Frontal cortex (tissue), 4 donors: ENCODE results near the gene ATP5F1D. TPM values are rescaled to one million over a fixed set of nuclear protein-coding genes. Genes with fewer than 3 reads are reported as not detected.

Experiments
- DNase-seq, 2 donors: peaks; one replicate each; pipeline ENCODE4 v3.0.0; 2012; ENCODE audit warnings: low spot score in 2 of 2
- FAIRE-seq: peaks from 2 replicates; lab custom pipeline; 2012; peaks lifted over from hg19 to GRCh38; lab: Jason Lieb, UNC
- total RNA-seq: library from RNA; depleted of rRNA; stranded (reverse); fragments of >200 nt; gene quantifications from one replicate; pipeline ENCODE4 v1.2.3, GENCODE V29; 2014
- donor health status: control.
- donor health status: control.
- donor health status: control.

ATP5F1D gene
- total RNA-seq, 1 donor from 2014 or later = 11.0 TPM

DNA sequence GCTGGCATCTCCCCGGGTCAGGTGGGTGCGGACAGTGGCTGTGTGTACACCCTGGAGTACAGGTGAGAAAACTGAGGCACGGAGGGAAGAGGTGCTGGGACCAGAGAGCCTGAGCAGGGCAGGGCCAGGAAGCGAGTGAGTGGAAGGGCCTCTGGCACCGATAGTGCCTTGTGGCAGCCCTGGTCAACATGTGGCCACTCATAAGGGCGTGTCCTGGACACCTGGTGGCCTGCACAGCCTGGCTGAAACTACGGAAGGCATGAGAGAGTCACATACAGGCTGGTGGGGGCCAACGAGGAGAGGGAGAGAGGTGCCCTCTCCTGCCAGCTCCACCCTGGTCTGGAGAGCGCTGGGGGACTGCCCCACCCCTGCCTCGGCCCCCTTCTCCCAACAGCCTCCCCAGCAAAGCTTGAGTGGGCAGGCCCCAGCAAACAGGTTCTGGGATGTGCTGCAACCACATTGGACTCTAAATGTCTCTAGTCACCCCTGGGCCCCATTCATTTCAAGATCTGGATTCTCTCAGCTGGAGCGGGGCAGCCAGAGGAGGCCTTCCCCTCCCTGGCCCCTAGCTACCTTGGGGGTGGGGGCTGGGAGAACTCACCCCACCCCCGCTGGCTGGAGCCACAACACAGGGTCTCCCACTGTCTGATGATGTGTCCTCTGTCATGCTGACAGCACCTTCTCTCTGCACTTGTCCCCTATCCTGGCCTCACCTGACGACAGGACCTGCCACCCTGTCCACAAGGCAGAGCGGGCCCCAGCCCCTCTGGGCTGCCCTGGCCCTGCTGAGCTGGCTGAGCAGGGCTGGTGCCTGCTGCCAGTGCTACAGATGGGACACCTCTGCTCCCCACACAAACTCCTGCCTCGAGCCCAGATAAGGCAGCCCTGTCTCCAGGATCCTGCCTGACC is 9.6 kb upstream of the ATP5F1D start:
- no peak for DNase-seq
- no peak for FAIRE-seq

DNA sequence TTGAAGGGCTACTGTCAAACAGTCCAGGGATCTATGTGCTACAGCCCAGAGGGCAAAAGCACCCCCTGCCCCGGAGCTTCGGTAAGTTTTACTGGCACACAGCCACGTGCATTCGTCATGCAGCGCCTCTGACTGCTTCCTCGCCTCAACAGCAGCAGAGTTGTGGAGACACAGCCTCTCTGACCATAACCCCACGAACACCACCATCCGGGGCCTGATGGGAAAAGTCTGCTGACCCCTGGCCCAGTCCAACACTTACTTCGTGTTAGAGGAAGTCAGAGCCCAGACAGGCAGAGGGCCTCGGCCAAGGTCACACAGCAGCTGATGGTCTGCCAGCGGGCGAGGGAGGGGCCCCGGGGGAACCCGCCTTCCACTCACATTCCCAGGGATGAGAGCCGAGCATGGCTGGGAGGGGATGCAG is 8.9 kb upstream of the ATP5F1D start:
- FAIRE-seq (no peak), DNase-seq (no peak)

DNA sequence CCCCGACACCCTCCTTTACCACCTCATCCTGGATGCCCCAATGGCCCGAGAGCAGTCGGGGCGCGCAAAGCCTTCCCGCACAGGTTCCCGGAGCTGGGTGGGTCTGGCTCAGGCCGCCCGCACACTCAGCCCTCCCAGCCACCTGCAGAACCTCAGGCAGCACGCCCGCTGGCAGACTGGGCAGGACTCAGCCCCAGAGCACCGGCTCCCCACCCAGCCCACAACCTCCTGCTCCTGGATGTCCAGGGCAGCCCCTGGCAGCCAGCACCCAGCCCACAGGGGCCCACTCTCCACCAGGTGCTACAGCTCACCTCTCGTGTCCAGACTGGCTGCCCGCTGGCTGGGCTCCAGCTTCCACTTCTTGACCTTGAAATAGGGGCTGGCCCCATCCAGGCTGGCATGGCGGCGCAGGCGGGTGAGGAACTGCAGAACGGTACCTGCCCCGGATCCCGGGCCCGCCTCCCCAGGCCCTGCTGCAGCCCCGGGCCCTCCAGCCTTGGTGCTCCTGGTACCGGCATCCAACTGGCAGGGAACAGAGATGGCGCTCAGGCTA is 8.4 kb upstream of the ATP5F1D start:
- FAIRE-seq = no peak
- no peak for DNase-seq

DNA sequence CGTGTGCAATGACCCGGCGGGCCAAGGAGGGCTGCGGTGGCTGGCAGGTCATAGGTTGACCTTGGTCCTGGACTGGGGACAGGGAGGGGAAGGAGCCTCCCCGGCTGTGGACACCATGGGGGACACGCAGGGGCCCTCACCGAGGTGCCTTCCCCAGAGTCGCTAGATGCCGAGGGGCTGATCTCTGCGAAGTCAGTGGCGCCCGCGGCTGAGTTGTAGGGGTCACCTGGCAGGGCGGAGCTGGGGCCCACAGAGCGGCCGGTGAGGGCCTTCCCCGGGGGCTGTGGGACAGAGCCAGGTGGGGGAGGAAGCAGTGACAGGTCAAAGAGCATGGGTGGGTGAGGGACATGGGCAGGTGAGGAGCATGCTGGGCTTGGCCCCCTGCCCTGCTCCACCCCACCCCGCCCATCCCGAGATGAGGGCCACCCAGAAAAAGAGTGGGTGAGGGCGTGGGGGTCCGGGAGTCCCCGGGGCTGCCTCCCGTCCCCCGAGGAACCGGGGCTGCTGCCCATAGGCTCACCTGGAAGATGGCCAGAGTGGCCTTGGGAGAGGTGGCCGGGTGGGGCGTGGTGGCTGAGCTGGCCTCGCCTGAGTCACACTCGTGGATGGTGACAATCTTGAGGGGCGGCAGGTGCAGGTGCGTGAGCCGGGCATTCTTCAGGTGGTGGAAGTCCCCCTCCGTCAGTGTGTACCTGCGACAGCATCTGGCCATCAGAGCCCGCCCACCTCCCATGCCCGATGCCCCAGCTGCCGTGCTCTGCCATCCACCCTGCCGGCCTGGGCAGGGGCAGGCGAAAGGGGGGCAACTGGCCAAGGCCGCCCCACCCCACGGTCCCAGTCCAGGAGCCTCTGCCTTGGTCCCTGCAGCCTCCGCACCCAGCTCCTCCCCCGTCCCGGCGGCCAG is 7.2 kb upstream of the ATP5F1D start:
- FAIRE-seq (no peak), DNase-seq (no peak)

DNA sequence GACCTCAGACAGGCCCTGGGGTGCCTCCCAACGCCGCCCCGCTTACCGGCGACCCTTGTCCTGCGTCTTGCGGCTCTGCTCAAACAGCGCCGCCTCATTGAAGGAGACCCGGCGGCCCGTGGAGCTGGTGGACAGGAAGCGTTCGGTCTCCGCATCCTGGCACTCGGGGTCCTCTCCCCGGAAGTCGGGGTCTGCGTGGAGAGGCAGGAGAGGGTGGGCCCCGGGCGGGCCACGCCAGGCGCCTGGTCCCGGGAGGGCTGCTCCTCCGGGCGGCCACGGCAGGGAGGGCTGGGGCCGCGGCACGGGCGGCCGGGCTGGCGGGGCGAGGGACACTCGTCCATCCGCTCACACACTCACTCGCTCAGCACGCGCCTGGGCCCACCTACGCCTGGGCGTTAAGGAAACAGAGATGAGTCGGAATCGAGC is 6.6 kb upstream of the ATP5F1D start:
- no peak for FAIRE-seq

DNA sequence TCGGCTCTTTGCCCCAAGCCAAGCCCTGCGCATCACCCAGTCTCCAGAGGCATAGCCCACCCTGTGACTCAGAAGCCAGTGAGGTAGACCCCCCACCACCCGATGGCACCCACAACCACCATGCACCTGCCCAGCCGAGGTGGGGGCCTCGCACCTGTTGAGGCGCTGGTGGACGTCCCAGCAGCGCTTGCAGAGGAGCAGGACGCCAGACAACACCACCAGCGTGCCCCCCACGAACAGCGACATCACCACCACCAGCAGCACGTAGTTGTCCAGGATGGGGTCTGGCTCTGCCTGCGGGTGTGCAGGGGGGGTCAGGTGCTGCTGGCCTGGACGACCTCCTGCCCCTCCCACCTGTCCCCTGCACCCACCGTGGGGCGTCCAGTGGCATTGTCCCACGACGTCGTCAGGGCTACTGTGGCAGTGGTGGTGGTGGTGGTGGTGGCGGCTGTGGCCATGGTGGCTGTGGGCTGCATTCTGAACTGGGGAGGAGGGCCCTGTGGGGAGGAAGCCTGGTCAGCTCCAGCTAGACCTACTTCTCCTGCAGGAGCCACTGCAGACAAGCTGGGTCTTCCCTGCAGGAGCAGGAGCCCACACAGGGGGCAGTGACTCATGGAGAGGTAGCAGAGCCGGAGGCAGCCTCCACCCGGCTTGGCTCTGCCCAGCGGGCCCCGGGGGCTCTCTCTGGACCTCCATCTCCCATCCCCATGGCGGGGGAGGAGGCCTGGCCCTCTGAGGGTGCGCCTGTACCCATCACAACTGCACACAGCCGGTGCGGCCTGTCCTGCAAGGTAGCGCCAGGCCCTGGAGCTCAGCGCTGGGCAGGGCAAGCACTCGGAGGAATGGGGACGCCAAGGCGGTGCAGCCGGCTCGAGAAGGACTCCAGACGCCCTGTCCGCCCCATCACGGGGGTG is 5.7 kb upstream of the ATP5F1D start:
- FAIRE-seq (no peak), DNase-seq (no peak)

More for the DNA sequence above, 6.6 kb upstream of the ATP5F1D start:
- DNase-seq = no peak

DNA sequence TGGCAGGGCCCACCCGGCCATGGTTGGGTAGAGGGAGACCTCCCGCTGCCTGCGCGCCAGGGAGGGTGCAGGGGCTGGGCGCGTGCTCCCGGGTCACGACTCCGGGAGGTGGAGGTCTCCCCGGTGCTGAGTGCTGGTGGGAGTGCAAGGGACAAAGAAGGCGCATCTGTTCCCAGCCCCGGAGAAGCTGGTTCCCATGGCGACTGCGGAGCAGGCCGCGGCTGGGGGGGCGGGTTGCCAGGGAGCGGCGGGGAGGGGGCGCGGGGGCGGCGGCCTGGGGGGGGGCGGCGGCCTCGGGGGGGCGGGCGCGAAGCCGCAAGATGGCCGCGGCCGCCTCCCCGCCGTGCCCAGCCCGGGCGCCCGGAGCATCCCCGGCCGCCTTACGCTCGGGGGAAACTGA is 5.0 kb upstream of the ATP5F1D start:
- peak in 1 of 2 donors; percentile 72 for DNase-seq
- FAIRE-seq = no peak

DNA sequence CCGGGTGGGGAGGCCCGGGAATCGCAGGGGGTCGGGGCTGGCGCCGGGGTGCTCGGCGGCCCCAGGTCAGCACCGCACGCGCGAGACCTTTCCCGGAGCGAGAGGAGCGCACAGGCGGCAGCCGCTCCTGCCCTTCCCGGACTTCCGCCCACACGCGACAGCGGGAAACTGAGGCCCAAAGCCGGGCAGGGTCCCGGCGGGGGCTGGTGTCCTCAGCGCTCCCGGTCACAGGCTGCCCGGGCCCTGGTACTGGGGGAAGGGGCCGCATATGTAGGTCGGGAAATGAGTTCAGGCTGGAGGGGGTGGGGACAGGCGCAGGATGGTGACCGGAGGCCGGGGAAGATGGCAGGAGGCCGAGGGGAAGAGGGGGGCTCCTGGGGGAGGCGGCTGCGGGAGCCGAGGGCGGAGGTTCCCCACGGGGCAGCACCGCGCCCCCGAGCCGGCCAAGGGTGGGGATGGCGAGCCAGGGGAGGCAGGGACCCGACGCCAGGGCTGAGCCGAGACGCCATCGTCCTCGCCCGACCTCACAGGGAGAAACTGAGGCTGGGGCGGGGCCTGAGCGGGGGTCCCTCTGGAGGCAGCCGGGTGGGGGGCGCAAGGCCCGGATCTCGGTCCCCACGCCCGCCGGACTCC is 4.4 kb upstream of the ATP5F1D start:
- FAIRE-seq (no peak), DNase-seq (peak in 1 of 2 donors; percentile 74)

DNA sequence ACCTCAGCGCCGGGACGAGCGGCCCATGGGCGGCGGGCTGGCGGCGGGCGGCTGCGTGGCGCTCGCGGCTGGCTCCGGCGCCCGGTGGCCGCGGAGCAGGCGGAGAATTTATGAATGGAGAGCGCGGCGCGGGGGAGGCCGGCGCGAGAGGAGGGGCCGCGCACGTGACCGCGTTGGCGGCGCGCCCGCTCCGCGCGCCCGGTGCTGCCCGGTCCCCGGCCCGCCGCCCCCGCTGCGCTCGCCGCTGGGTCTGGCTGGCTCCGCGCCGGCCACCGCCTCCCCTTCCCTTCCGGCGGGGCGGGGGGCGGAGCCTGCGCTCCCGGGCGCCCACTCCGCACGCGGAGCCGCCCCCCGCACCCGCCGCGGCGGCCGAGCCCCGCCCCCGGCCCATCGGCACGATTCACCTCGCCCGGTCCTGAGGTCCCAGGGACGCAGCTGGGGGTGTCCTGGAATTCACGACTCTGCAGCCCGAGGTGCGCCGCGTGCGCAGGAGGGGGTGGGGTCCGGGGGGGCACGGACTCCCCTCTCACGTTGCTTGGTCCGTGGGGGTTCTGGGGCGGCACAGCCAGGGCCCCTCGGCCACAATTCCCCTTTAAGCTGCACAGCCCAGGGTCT is 3.7 kb upstream of the ATP5F1D start, which contains the start of gene CBARP:
TSS of gene CBARP (minus strand) at position 252 of the 615 bp plus-strand sequence. CDS start 1,905 bp downstream, outside the sequence.
- peak; percentile 87 to 90 for DNase-seq

DNA sequence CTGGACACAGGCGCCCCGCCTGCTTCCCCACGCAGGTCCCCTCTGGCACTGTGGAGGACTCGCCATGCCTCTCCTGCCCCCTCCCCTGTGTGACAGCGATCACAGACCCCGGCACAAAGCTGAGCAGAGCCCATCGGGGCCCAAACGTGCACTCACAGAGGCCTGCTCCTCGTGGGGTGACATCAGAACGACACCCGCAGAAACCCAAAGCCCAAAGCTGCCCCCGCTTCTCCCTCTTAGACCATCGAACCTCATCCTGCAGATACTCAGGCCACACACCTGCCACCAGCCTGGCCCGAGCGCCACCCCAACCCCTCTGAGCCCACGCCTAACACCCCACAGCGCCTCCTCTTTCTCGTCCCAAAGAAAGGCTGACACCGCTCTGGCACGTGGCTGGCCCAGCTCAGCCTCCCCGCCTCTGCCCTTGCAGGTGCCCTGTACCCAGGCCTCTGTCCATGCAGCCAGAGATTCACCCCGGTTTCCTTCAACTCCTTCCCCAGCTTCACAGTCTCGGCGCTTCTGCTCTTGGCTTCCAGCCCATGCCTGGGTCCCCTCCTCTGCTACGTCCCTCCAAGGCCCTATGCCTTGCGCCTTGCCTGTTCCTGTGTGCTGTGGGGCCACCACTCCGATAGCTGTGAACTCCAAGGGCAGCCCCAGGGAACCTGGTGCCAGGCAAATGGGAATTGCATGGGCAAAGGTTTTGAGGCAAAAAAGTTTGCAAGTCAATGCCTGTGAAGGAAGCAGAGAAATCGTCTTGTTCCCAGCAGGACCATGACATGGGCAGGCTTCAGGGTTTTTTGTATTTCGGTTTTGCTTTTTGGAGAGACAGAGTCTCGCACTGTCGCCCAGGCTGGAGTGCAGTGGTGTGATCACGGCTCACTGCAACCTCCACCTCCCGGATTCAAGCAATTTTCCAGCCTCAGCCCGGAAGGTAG is 2.9 kb upstream of the ATP5F1D start:
- FAIRE-seq = no peak
- no peak for DNase-seq

More for the DNA sequence above, 3.7 kb upstream of the ATP5F1D start, which contains the start of gene CBARP:
- FAIRE-seq = no peak

DNA sequence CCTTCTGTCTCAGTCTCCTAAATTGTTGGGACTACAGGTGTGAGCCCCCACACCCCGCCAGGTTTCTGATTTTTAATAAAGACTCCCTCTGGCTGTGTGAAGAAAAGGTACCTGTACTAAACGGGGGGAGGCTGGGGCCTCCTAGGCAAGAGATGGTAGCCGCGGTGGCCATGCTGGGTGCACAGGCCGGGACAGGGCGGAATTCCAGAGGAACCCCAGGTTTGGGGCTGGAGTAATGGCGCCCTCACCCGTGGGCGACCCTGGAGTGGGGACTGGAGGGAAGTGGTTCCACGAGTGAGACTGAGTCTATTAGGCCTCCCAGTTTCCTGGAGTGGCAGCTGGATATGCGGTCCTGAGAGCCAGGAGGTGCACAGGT is 2.1 kb upstream of the ATP5F1D start:
- DNase-seq = no peak
- no peak for FAIRE-seq

DNA sequence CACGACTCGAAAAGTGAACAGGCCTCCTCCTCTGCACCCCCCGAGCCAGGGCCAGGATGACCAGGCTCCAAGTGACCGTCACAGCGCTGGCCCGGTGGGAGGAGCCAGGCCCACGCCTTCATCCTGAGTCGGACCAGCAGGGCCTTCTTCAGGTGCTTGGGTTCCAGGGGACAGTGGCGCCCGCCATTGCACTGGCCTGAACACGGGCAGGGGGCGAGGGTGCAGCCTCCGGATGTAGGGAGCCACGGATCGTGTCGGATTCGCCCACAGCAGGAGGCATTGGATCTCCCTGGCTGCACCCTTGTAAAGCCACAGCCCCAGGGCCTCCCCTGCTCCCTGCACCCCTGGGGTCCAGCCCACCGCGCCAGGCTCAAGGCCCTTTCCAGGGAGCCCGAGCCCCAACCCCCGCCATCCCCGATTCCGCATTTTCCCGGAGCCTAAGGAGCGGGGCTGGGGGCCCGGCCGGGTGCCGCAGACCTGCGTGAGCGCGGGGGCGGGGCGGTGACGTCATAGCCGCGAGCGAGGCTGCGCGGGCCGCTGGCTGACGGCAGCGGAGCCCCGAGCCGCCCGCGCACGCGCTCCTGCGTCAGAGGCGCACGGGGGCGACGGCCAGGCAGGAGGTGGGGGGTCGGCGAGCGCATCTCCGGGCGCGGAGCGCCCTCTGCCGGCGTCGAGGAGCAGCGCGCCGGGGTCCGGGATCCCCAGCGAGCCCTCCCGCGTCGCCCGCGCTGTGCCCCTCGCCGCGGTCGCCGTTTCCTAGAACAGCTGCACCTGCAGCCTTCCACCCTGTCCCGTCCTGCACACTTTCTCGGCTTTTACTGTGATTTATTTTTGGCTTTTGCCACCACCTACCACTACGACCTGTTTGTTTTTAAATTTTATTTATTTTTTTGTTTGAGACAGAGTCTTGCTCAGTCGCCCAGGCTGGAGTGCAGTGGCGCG is 1.5 kb upstream of the ATP5F1D start:
- DNase-seq (peak; percentile 98 to 99), FAIRE-seq (no peak)

DNA sequence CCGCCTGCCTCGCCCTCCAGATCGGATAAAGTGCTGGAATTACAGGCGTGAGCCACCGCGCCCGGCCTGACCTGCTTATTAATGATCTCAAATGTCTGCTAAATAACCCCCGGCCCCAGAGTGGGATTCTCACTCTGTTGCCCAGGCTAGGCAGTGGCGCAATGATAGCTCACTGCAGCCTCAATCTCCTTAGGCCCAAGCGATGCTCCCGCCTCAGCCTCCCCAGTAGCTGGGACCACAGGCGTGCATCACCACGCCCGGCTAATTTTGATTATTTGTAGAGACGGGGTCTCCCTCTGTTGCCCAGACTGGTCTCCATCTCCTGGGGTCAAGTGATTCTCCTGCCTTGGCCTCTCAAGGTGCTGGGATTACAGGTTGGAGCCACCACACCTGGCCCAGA is 626 bp upstream of the ATP5F1D start:
- DNase-seq = no peak
- FAIRE-seq = no peak

DNA sequence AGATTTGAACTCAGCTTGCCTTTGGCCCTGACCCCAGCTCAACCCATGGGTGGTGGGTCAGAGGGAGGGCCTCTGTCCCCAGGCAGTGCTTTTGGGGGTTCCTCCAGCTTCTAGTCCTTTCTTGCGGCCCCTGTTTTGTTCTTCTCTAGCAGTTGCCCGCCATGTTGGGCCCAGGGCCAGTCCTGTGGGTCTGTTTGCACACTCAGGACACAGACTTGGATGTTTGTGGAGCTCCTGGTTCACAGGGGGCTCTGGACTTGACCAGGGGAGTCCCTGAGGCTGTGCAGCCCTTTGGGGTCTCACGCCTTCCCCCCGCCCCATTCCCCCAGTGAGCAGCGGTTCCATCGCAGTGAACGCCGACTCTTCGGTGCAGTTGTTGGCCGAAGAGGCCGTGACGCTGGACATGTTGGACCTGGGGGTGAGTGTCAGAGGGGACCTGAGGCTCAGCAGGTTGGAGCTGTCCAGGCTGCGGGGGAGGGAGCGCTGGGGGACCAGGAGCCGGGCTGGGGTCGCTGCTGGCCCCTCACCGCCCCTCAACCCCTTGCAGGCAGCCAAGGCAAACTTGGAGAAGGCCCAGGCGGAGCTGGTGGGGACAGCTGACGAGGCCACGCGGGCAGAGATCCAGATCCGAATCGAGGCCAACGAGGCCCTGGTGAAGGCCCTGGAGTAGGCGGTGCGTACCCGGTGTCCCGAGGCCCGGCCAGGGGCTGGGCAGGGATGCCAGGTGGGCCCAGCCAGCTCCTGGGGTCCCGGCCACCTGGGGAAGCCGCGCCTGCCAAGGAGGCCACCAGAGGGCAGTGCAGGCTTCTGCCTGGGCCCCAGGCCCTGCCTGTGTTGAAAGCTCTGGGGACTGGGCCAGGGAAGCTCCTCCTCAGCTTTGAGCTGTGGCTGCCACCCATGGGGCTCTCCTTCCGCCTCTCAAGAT is 2.5 kb downstream of the ATP5F1D start:
- no peak for FAIRE-seq
- peak; percentile 87 to 90 for DNase-seq
